ENCODE data around the gene CENPO.

DNA sequence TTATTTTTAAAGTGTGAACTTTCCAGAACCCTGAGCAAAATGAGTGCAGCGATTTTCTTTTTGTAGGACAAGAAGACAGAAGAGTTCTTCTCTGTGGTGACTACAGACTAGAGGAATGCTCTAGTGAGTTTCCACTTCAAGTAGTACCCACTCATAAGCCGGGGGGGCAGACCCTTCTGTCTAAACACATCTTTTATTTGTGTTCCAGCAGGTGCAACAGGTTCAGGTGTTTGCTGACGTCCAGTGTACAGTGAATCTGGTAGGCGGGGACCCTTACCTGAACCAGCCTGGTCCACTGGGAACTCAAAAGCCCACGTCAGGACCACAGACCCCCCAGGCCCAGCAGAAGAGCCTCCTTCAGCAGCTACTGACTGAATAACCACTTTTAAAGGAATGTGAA lies 25.2 kb upstream of the CENPO start:
- peak in 1 of 2 donors; percentile 26 for TF ChIP-seq POLR2A (IDR thresholded peaks at IDR 0.05)
- TF ChIP-seq, protein P1, sequence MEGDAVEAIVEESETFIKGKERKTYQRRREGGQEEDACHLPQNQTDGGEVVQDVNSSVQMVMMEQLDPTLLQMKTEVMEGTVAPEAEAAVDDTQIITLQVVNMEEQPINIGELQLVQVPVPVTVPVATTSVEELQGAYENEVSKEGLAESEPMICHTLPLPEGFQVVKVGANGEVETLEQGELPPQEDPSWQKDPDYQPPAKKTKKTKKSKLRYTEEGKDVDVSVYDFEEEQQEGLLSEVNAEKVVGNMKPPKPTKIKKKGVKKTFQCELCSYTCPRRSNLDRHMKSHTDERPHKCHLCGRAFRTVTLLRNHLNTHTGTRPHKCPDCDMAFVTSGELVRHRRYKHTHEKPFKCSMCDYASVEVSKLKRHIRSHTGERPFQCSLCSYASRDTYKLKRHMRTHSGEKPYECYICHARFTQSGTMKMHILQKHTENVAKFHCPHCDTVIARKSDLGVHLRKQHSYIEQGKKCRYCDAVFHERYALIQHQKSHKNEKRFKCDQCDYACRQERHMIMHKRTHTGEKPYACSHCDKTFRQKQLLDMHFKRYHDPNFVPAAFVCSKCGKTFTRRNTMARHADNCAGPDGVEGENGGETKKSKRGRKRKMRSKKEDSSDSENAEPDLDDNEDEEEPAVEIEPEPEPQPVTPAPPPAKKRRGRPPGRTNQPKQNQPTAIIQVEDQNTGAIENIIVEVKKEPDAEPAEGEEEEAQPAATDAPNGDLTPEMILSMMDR (IDR thresholded peaks at IDR 0.05): no peak

Data from thyroid gland (tissue), 4 donors.